RCC 7860 (cell line): ENCODE data around the gene CHRNB1.
"Not testable (repeated sequence)": the region's sequence is repeated elsewhere in the genome, so short reads cannot be mapped to it uniquely, and the experiment has no call there.

Source experiments
- DNase-seq: peaks from one replicate; pipeline ENCODE4 v3.0.0-alpha.2; 2015; ENCODE audit warnings: low spot score
- FAIRE-seq: peaks from 2 replicates; lab custom pipeline; 2012; peaks lifted over from hg19 to GRCh38; lab: Jason Lieb, UNC

CHRNB1 gene

DNA sequence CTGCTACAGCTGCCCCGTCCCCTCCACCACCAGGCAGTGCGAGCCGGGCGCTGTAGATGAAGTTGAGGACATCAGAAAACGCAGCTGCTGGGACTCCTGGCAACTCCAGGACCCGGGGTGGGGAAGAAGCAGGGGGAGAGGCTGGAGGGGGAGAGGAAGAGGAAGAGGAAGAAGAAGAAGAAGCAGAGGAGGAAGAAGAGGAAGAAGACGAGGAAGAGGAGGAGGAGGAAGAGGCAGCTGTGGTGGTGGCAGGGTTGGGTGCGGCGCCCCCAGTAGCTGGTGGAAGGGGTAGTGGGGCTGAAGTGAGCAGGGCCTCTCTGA lies 21.4 kb downstream of the CHRNB1 start:
- DNase-seq (no peak), FAIRE-seq (no peak)

DNA sequence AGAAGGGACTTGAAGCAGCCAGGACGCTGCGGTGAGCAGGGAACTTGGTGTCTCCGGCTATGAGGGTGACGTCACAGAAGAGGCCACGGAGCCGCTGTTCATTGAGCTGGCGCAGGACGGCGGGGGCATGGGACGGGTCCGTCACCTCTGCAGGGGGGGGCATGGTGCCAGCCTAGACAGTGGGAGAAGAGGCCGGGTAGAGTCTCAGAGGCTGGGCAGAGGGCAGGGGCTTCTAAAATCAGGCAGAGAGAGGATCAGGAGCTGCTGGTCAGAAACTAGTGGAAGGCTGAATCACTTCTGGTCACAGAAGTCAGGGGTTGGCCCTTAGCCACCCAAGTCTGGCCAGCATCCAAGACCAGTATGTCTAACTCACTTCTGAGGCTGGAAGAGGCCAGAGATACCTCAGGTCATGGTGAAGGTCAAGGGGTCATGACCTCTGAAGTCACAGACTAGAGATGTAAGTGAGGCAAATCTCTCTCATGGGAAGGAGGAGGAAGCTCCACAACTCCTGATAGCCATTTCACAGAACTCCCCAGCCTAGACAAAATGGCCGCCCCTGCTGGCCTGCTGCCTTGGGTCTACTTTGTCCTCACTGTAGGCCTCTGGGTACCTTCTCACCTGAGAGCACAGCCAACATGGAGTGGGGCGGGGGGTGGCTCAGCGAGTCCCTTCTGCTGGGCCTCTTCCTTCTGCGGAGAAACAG lies 21.9 kb downstream of the CHRNB1 start:
- peak; percentile 78 for DNase-seq
- peak; percentile 76 for FAIRE-seq

DNA sequence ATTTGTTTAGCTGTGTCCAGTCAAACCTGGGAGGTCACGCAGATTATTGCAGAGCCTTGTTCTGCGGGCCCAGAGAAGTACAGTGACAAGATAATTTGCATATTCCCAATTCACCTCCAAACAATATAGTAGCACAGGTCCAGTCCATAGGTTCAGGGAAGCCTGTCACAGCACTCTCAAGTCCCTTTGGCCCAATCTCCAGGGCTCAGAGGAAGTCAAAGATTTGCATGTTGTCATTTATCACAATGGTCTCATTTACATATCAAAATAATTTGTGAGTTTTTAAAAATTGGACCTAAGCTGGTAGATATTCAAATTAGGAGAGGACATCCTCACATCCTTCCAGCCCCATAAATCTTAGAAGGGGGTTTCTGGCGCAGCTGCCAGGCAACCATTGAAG lies 22.6 kb downstream of the CHRNB1 start:
- DNase-seq: no peak
- FAIRE-seq: no peak

DNA sequence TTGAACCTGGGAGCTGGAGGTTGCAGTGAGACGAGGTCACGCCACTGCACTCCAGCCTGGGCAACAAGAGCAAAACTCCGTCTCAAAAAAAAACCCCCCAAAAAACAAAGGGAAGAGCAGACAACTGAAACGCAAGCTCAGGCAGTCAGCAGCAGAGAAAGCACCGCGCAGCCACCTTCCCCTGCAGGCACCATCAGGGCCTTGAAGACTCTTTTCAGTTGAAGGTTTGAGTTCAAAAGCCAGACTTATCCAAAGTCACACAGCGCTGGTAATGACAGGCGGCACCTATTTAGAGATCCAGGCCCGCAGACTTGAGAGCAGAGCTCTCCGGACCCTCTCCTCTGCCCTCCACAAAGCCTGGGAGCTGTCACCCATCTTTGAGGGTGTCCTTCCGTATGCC lies 23.4 kb downstream of the CHRNB1 start:
- DNase-seq (no peak), FAIRE-seq (no peak)

DNA sequence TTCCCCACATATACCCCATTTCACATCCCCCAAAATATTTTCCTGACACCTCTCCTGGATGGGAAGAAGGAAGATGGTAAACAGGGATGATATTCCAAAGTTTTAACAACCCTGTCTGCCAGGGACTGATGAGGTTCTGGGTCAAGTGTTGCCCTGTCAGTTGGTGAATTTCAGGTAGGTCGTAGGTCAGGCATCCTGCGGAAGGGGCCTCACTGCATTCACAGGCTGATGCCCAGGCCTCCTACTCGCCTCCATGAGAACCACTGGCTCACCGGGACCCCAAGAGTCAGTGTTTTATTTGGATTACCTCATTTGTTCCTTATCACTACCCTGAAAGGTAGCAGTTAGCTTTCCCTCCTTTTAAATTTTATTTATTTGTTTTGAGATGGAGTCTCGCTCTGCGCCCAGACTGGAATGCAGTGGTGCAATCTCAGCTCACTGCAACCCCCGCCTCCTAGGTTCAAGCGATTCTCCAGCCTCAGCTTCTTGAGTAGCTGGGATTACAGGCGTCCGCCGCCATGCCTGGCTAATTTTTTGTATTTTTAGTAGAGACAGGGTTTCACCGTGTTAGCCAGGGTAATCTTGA lies 24.0 kb downstream of the CHRNB1 start:
- DNase-seq: no peak
- no peak for FAIRE-seq

DNA sequence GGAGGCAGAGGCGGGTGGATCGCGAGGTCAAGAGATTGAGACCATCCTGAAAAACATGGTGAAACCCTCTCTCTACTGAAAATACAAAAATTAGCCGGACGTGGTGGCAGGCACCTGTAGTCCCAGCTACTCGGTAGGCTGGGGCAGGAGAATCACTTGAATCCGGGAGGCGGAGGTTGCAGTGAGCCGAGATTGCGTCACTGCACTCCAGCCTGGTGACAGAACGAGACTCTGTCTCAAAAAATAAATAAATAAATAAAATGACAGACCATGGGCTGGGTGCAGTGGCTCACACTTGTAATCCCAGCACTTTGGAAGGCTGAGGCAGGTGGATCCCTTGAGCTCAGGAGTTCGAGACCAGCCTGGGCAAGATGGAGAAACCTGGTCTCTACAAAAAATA lies 25.0 kb downstream of the CHRNB1 start:
- not testable (repeated sequence) for DNase-seq, FAIRE-seq

DNA sequence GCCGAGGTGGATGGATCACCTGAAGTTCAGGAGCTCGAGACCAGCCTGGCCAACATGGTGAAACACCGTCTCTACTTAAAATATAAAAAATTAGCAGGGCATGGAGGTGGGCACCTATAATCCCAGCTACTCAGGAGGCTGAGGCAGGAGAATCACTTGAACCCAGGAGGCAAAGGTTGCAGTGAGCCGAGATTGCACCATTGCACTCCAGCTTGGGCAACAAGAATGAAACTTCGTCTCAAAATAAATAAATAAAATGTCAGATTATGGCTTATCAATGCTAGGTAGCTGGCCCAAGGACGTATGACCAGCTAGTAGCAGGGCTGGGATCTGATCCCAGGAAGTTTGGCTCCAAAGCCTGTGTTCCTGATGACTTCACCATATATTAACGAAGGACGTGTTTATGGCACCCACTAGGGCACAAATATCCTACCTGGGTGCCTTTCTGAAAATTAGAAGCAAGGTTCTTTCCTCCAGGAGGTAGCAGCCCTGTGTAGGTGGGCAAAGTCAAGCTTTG lies 25.7 kb downstream of the CHRNB1 start:
- not testable (repeated sequence) for FAIRE-seq, DNase-seq

DNA sequence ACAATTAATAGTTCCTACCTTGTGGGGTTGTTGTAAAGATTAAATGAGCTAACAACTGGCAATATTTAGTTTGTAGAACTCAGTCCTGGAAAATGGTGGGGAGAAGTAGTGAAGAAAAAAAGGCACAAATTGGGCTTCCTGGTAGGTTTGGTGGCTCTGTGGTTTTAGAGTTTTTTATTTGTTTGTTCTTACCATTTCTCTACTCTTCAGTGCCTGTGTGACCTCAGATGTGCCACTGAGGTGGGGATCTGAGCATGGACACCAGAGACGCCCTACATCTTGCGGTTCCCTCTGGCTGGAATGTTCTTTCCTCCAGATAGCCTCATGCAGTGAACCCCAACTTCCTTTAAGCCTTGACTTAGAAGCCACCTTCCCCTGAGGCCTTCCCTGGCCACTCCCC lies 26.9 kb downstream of the CHRNB1 start:
- DNase-seq: no peak
- no peak for FAIRE-seq

DNA sequence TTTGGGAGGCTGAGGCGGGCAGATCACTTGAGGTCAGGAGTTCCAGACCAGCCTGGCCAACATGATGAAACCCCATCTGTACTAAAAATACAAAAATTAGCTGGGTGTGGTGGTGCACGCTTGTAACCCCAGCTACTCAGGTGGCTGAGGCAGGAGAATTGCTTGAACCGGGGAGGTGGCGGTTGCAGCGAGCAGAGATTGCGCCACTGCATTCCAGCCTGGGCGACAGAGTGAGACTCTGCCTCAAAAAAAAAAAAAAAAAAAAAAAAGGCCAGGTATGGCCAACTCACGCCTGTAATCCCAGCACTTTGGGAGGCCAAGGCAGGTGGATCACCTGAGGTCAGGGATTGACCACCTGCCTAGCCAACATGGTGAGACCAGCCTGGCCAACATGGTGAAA lies 29.9 kb downstream of the CHRNB1 start:
- not testable (repeated sequence) for DNase-seq, FAIRE-seq

DNA sequence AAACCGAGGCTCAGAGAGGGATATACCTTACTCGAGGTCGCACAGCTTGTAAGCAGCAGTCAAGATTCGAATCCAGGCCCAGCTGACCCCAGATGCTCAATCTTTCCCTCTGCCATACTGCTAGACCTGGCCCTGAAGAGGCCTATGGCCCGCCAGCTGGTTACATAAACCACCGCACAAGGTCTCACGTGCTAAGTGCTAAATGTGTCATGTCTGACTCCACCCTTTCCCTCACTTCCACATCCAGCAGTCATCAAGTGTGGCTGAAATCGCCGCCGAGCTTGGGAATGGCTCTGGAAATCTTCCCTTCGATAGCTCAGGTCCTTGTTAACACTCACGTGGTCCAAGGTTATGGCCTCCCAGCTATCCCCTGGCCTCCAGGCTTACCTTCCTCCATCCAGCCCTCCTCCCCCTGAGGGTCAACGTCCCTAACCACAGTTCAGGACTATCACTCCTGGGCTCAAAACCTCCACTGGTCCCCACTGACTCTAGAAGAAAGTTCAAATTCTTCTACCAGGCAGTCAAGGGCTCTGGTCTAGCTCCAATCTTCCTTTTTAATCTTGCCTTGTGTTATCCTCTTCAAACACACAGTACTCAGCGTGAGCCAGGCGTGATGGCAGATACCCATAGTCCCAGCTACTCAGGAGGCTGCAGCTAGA lies 31.0 kb downstream of the CHRNB1 start:
- no peak for DNase-seq
- FAIRE-seq: no peak

DNA sequence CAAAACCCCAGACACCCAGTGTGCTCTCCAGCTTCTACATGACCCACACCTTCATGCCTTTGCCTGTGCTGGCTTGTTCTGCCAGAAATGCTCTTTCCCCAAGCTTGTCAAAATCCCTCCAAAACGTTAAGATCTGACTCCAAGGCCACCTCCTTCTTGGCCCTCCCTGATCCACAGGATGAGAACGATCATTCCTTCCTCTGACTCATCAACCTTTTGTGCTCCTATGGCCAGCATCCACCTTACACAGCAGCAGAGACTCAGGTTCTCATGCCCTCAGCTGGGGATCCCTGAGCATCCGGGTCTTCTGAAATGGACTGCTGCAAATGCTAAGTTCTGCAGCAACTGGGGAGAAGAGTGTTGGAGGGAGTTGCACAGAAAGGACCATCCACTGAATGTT lies 31.6 kb downstream of the CHRNB1 start:
- FAIRE-seq (no peak), DNase-seq (peak; percentile 37)

DNA sequence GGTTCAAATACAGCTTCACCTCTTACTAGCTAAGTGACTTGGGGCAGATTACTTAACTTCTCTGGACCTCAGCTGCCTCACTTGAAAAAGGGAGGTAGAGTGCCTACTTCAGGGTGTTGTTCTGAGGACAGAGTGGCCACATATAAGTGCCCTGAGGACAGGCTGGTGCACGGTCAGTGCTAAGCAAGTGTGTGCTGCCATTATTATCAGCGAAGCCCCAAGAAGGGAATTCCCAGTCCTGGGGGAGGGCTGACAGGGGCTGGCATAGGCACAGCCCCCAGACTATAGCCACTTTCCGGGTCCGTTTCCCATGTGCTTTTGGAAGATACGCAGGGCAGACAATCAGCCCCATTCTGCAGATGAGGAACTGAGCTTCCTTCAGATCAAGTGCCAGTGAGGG lies 32.1 kb downstream of the CHRNB1 start:
- DNase-seq (no peak), FAIRE-seq (no peak)

DNA sequence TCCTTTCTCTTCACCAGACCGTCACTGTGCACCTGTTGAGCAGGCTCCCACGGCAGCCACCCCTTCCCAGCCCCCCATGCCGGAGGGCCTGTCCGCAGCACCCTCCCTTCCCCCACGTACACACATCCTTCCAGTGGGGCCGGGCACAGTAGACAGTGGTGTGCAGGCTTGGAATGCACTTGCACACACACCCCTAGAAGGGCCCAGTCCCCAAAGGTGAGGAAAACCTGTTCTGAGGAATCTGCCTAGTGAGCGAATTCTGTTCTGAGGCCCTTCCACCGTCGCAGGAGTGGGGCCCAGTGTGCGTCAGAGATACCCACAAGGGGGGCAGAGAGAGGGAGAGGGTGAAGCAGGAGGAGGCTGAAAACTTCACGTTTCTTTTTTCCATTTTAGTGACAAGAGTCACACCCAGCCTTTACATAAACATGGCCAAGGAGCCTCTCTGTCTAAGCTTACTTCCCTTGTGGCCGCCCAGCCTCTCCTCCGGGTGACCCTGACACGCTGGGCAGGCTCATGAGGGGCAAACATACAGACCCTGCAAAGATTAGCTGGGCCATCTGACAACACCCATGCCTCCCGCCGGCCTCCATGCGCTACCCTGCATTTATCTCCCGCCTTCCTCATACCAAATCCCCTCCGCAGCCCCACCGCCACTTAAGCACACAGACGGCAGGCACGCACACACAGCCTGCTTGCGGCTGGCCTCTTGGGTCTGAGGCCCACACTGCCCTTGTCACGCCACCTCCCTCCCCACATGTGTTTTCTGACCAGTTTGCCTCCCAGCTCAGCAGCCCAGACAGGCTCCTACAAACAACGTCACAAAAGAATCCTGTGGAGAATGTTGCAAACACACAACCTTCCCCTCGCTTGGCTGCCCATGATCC lies 32.8 kb downstream of the CHRNB1 start:
- DNase-seq (peak; percentile 33), FAIRE-seq (no peak)

DNA sequence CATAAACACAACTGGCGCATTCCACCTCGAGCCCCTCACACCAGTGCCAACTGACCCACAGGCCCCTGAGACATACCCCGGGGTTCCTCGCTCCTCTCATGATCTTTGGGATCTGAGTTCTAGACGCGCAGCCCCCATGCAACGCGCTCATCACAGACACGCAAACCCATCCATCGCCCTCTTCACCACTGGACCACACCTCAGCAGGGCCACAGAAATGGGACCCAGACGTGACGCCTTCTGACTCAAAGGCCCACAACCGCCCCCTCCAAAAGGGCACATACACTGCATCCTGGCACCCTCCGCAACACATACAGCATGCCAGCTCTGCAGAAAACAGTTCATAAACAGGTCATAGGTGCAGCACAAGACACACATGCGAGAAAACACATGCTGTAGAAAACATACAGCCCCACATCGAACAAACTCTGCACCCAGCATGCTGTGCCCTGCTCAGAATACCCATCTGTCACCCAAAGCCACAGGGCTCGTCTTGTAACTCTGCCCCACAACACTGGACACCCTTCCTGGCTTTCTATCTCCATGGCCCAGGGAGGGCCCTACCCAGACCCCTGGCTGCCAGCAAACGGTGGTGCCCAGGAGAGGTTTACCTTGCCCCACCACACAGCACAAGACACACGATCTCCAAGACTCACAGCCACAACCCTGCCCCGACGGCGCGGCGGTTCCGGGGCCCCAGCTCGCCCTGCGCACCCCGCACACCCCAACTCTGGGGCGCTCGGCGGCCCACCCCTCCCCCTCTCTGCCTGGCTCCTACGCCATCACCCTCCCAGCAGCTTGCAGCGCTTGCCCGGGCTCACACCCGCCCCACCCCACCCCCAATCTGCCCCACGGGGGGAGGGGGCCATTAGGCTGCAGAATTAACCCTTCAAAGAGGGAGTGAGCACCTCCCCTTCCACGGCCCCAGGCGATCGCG lies 33.7 kb downstream of the CHRNB1 start:
- FAIRE-seq: no peak
- no peak for DNase-seq

DNA sequence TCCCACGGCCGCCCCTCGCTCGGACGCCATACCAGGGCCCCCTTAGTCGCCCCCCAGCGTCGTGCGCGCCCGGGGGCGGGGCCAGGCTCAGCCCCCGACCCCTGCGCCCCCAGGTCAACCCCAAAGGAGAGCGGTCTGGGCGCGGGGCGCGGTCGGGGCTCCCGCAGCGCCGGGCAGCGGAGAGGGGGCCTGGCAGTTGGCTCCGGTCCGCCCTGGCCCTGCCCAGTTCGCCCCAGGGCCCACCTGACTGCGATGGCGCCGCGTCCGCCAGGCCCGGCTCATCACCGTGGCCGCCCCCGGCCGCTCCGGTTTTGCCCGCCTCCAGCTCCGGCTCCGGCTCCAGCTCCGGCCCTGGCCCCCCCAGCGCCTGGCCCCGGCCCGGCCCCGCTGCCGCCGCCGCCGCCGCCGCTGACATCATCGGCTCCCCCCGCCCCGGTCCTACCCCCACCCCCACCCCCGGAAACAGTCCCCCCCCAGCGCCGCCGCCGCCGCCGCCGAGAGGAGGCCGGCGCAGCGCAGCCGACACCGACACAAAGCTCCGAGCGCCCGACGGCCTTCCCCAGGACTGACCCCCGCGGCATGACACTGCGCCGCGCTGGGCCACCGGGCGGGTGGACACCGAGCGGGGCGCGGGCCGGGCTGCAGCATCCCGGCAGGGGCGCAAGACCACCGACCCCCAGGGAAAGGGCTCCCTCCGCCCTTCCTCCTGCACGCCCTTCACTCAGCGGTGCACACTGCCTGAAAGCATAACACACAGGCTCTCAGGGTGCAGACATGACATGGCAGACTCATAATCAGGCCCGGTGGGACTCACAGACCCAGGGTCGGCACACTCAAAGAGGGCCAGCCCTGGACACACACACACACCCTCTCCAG lies 34.6 kb downstream of the CHRNB1 start, which contains the start of gene ZBTB4:
Gene ZBTB4, minus strand, starts transcription at position 419 of the 876 bp plus-strand sequence. CDS start 12,830 bp downstream, outside the sequence.
- DNase-seq (peak; percentile 14), FAIRE-seq (no peak)

DNA sequence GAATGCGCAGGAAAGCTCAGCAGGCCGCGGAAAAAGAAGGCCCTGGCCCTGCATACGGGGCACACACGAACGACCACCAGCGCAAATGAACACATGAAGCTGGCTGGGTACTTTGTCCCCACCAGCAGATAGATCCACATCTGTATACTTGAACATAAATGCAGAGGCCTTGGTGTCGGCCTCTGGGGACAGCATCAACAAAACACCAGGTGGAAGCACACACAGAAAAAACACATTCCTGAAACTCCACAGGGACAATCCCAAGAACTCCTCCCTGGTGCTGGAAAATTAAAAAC lies 35.2 kb downstream of the CHRNB1 start:
- no peak for FAIRE-seq
- DNase-seq: no peak

DNA sequence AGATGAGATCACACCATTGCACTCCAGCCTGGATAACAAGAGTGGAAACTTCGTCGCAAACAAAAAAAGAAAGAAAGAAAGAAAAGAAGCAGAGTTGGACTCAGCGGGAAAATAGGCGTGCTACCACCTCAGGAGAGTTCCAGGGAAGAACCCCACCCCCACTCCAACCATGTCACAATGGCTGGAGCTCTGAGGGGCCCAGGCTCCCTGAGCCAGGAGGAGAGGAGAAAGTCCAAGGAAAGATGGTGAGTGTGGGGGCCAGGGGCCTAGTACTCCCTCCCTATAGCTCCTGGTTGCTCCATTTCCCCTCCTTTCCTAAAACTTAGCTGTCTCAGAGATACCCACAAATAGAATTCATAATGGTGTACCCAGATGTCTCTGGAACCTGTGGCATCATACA lies 36.4 kb downstream of the CHRNB1 start, which contains the start of gene SLC35G6:
Gene SLC35G6, plus strand, starts transcription at position 172 of the 400 bp plus-strand sequence. Its CDS starts 71 bp downstream, at position 243.
- DNase-seq, FAIRE-seq: not testable (repeated sequence)

DNA sequence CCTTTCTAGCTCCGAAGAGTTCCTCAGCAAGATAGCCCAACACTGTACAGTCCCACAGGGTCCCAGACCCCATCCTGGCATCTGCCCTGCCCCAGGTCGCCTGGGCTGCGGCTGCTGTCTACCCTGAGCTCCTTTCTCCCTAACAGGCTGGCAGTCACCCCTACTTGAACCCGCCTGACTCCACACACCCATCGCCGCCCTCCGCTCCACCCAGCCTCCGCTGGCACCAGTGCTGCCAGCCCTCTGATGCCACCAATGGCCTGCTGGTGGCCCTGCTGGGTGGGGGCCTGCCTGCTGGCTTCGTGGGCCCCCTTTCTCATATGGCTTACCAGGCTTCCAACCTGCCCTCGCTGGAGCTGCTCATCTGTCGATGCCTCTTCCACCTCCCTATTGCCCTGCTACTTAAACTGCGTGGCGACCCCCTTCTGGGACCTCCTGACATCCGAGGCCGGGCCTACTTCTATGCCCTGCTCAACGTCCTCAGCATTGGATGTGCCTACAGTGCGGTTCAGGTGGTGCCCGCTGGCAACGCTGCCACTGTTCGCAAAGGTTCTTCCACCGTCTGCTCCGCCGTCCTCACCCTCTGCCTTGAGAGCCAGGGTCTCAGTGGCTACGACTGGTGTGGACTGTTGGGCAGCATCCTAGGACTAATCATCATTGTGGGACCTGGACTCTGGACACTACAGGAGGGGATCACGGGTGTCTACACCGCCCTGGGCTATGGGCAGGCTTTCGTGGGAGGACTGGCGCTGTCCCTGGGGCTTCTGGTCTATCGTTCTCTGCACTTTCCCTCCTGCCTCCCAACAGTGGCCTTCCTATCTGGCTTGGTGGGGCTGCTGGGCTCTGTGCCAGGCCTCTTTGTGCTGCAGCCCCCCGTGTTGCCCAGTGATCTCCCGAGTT lies 37.2 kb downstream of the CHRNB1 start:
- not testable (repeated sequence) for FAIRE-seq, DNase-seq
